Activated CD4-positive, alpha-beta T cell treated with anti-CD3 and anti-CD28 coated beads, Interleukin-2, Interleukin-4, amounts not matched to agents 100 ng/mL and 50 ng/mL, durations not matched to agents 16 hours and 8 hours (primary cell): ENCODE measurements around the gene SETD1A.
"Not testable (repeated sequence)": the region's sequence is repeated elsewhere in the genome, so short reads cannot be mapped to it uniquely, and the experiment has no call there.

ENCODE experiments used
- DNase-seq: peaks from one replicate; pipeline ENCODE4 v3.0.0-alpha.2; 2020; ENCODE audit warnings: low spot score

The SETD1A gene

DNA sequence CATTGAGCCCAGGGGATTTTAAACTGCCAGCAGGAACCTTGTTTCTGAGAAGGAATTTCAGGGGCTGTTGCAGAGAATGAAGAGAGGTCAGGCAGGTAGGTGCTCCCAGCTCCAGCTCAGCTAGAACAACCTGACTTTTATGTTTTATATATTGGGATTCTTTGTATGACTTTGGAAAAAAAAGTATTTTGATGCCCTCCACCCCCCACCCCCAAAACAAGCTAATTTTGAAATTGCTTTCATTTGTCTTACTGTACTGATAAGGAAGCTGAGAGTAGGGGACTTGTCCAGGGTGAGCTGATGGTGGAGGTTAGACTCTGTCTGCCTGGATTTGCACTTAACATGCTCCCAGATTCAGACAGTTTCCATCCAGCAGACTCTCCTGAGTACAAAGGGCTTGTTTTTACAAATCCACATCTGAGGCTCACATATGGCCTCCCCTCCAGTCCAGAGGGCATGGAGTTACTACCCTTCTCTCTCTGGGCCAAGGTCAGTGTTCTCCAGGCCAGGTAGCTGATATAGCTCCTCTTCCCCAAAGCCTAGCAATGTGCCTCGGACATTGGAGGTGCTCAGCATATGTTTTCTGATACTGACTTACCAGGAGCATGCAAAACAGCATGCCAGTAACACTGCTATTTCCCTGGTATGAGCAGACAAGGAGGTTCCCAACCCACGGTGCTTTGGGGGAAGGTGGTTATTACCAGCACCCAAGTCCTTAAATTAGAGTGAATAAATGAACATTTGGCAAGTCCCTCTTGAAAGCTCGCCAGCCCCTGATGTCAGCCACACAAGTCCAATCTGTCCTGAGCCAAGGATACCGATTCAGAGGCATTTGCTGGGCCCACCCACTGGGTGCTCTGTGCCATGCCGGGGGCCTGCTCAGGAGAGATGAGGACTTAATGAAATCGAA lies 41.6 kb downstream of the SETD1A start:
- no peak for DNase-seq

GRCh38 chr16:31000671-31001382 lies 43.3 kb downstream of the SETD1A start:
- DNase-seq, result no peak

DNA sequence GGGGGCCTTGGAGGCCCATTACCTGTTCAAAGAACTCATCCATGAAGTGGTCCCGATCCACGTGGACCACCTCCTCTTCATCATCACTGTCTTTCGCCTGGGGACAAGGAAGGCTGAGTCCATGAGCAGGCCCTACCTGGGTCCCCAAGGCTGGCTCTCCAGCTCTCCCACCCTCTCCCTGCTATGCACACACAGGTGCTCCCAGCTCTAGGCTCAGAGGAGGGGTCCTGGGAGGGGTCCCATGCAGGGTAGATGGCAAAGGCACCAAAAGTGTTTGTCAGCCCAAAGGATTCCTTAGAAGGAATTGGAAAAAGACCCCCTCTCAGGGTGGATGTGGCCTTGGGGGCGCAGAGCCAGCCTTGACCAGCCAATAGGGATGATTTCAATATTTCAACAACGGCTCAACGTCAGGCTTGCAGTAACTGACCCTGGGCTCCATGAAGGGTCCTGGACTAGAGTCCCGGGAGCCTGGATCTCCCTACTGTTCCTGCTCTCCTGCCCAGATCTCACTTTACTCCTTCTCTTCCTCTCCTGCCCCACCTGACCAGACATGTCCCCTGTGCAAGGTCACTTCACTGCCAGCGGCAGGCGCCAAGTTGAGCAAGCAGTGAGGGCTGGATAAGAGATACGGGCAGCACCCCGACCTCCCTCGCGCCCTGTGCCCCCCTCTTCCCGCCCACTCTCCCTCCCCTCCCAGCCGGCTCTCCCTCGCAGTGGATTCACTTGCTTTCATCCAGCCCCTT lies 44.1 kb downstream of the SETD1A start:
- DNase-seq, result no peak

GRCh38 chr16:31002250-31002700 lies 44.7 kb downstream of the SETD1A start:
- DNase-seq, result no peak

GRCh38 chr16:31002862-31003341 lies 45.3 kb downstream of the SETD1A start:
- DNase-seq, result no peak

DNA sequence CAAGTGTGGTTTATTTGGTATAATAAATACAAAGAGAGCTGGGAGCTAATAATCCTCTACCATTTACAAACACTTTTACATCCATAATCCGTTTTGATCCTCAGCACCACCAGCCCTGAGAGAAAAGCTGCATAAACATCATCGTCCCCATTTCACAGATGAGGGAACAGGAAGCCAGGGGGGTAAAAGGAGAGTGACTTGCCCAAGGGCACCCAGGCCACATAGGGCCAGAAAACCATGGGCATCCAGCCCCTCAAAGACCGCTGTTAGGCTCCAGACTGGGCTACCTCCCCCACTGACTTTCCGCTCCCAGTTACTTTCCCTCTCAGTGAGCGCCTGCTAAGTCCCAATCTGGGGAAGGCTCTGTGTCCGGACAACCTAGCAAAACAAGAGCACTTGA lies 46.2 kb downstream of the SETD1A start:
- no peak for DNase-seq

DNA sequence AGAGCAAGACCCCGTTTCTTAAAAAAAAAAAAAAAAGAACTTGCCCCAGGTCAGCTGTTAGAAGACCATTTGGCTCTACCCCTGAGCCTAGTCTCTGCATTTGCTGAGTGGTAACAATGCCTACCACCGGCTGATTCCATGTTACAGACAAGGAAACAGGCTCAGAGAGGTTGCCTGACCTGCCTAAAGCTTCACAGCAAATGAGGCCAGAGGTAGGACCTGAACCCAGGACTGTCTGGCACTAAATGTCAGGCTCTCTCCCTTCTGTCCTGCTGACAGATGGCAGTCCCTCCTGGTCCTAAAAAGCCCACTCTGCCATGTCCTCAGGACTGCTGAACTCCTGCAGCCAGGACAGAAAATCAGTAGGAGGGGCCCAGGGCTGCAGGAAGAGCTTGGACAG lies 47.1 kb downstream of the SETD1A start:
- no peak for DNase-seq

DNA sequence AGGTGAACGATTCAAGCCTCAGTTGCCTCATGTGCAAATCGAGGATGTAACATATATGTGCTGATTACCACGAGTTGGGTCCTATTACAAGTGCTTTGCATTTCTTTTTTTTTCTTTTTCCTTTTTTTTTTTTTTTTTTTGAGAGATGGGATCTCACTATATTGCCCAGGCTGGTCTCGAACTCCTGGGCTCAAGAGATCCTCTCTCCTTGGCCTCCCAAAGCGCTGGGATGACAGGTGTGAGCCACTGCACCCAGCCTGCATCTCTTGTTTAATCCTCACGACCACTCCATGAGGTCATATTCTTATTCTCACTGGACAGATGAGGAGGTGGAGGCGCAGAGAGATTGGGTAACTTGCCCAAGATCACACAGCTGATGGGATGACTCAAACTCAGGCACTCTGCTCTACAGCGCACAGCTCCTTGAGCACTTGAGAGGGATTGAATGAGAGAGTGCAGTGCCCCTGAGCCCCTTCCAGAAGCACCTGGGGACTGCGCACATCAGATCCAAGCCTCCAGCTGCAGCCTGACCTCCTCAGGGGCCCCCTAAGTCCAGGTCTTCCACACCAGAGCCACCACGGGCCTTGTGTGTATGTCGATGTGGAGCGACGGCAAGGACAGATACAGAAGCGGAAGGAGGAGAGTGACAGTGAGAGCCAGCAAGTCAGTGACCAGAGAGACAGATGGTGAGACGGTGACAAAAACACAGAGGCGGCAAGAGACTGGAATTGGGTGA lies 48.0 kb downstream of the SETD1A start:
- no peak for DNase-seq

- no peak for DNase-seq
These were observed 48.5 kb downstream of the SETD1A start for GRCh38 chr16:31006086-31006385.

DNA sequence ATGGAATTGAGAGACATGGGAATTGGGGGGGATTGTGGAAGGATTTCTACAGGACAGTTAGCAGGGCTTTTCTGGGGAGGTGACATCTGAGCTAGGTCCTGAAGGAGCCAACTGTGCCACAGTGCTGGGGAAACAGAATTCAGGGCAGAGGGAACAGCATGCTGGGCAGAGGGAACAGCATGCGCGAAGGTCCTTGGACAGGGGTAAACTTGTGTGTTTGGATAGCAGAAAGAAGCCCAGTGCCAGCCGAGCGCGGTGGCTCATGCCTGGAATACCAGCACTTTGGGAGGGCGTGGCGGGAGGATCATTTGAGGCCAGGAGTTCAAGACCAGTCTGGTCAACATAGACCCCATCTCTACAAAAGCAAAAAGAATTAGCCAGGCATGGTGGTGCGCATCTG lies 49.0 kb downstream of the SETD1A start:
- no peak for DNase-seq

DNA sequence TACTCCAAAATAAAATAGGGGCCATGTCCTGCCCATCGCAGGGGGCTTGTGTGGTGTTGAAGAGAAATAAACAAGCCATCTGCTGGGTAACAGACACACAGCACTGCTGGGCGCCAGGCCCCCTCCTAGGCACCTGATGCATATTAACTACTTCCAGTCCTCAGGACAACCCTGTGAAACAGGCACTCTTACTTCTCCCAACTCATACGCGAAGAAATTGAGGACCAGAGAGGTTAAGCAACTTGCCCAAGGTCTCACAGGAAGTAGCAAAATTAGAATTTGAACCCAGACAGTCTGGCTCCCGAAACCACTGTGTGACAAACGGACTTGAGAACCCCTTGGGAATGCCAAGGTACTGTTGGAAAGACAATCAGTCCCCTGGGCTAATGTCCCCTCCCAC lies 50.1 kb downstream of the SETD1A start:
- DNase-seq, result no peak

GRCh38 chr16:31008149-31008548 lies 50.6 kb downstream of the SETD1A start:
- no peak for DNase-seq

DNA sequence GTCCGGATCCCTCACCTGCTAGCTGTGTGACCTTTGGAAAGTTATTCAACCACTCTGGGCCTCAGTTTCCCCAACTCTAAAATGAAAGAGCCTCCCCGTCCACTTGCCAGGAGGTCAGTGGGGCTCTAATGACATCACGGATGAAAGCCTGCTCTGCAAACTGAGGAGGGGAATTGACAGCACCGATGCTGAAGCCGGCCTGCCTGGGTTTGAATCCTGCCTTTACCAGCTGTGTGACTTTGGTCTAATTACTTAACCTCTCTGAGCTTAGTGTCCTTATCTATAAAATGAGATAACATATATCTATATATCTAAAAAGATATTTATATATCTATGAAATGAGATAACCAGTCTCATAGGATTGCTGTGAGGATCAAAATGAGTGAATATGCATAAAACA lies 51.0 kb downstream of the SETD1A start:
- DNase-seq, result no peak

GRCh38 chr16:31009120-31009519 lies 51.6 kb downstream of the SETD1A start:
- no peak for DNase-seq

GRCh38 chr16:31009894-31010584 lies 52.5 kb downstream of the SETD1A start:
- DNase-seq, result no peak

- no peak for DNase-seq
These were observed 53.2 kb downstream of the SETD1A start, which contains the start of gene STX1B for GRCh38 chr16:31010585-31011325. TSS of gene STX1B (minus strand) at chr16:31010638. CDS start at chr16:31010396, 242 bp downstream.

GRCh38 chr16:31011815-31012214 lies 54.3 kb downstream of the SETD1A start:
- not testable (repeated sequence) for DNase-seq

GRCh38 chr16:31013292-31013691 lies 55.7 kb downstream of the SETD1A start:
- DNase-seq, result not testable (repeated sequence)

- DNase-seq, result no peak
These were observed 58.5 kb downstream of the SETD1A start for GRCh38 chr16:31016018-31016417.

DNA sequence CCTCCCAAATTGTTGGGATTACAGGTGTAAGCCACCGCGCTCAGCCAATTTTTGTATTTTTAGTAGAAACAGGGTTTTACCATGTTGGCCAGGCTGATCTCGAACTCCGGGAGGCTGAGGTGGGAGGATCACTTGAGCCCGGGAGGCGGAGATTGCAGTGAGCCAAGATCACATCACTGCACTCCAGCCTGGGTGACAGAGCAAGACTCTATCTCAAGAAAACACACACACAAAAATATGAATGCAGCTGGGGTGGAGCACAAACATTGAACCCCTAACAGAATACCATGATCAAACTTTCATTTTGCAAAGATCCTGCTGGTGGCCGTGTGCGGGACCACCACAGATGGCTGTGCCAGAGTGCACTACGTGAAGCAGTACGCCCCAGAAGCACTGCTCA lies 60.2 kb downstream of the SETD1A start:
- DNase-seq, result not testable (repeated sequence)
